DND-41 (cell line): Measurements from ENCODE around the gene AGR3.

Source experiments
- EZH2 ChIP-seq: IDR thresholded peaks from 3 replicates; pipeline ENCODE4 v1.6.1; 2012; ENCODE audit warnings: borderline replicate concordance, low read depth, mild to moderate bottlenecking, moderate library complexity, low read length, inconsistent platforms; ENCODE audit not compliant: severe bottlenecking
- TF ChIP-seq, protein P1 (sequence below): IDR thresholded peaks from 2 replicates; pipeline ENCODE4 v1.5.1; 2012; ENCODE audit warnings: borderline replicate concordance, low read length, moderate library complexity, mild to moderate bottlenecking; ENCODE audit not compliant: poor library complexity, severe bottlenecking; ENCODE audit errors: extremely low read depth

DNA sequence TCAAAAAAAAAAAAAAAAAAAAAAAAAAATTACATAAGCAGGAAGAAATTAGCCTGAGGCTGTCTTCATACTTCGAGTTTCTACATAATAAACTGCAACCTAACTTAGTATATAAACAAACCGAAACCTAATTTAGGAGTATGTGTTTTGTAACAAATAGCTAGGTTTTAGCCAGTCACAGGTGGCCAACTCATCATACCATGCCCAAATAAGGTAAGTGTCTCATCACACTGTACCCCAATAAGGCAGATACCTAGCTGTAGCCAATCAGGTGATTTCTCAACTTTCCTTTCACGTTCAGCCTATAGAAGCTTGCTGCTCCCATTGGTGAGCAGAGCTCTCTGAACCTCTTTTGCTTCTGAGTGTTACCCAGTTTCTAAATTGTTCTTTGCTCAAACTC lies 63.1 kb downstream of the AGR3 start:
- TF ChIP-seq, protein P1, sequence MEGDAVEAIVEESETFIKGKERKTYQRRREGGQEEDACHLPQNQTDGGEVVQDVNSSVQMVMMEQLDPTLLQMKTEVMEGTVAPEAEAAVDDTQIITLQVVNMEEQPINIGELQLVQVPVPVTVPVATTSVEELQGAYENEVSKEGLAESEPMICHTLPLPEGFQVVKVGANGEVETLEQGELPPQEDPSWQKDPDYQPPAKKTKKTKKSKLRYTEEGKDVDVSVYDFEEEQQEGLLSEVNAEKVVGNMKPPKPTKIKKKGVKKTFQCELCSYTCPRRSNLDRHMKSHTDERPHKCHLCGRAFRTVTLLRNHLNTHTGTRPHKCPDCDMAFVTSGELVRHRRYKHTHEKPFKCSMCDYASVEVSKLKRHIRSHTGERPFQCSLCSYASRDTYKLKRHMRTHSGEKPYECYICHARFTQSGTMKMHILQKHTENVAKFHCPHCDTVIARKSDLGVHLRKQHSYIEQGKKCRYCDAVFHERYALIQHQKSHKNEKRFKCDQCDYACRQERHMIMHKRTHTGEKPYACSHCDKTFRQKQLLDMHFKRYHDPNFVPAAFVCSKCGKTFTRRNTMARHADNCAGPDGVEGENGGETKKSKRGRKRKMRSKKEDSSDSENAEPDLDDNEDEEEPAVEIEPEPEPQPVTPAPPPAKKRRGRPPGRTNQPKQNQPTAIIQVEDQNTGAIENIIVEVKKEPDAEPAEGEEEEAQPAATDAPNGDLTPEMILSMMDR: no peak
- no peak for TF ChIP-seq EZH2
